Measurements from ENCODE around the gene GCA. TPM values are rescaled to one million over a fixed set of nuclear protein-coding genes. Genes with fewer than 3 reads are reported as not detected.

The GCA gene
- total RNA-seq, 1 donor from 2014 or later: 33.3 TPM

GRCh38 chr2:162315938-162316337, 28.0 kb upstream of the GCA start:
- H3K27me3 ChIP-seq (ENCODE audit: control insufficient read depth, insufficient read depth, low read length): no peaks in the 10 kb centered on the region
- no peak for TF ChIP-seq CTCF (IDR thresholded peaks at IDR 0.05; ENCODE audit: insufficient read depth, low read length, poor library complexity, severe bottlenecking)
- H3K36me3 ChIP-seq (ENCODE audit: control insufficient read depth, insufficient read depth, low read length): no peaks in the 10 kb centered on the region
- no peak overlapping the region for H3K4me3 ChIP-seq (ENCODE audit: low read depth, low read length)
- DNase-seq (ENCODE audit: low read depth): no peak

- no peak for DNase-seq (ENCODE audit: low read depth)
- no peaks in the 10 kb centered on the region for H3K36me3 ChIP-seq (ENCODE audit: control insufficient read depth, insufficient read depth, low read length)
- no peak for TF ChIP-seq CTCF (IDR thresholded peaks at IDR 0.05; ENCODE audit: insufficient read depth, low read length, poor library complexity, severe bottlenecking)
- H3K4me3 ChIP-seq (ENCODE audit: low read depth, low read length): no peak overlapping the region
- no peaks in the 10 kb centered on the region for H3K27me3 ChIP-seq (ENCODE audit: control insufficient read depth, insufficient read depth, low read length)
Measured at GRCh38 chr2:162316590-162316989, 27.3 kb upstream of the GCA start.

- no peak for DNase-seq (ENCODE audit: low read depth)
- Histone ChIP-seq H3K27me3 (ENCODE audit: control insufficient read depth, insufficient read depth, low read length) (no peaks in the 10 kb centered on the region), H3K36me3 (ENCODE audit: control insufficient read depth, insufficient read depth, low read length) (no peaks in the 10 kb centered on the region), H3K4me3 (ENCODE audit: low read depth, low read length) (no peak overlapping the region)
- no peak for TF ChIP-seq CTCF (IDR thresholded peaks at IDR 0.05; ENCODE audit: insufficient read depth, low read length, poor library complexity, severe bottlenecking)
Measured at GRCh38 chr2:162317058-162317742, 26.7 kb upstream of the GCA start.

- TF ChIP-seq CTCF (IDR thresholded peaks at IDR 0.05; ENCODE audit: insufficient read depth, low read length, poor library complexity, severe bottlenecking): no peak
- Histone ChIP-seq H3K36me3 (ENCODE audit: control insufficient read depth, insufficient read depth, low read length) (no peaks in the 10 kb centered on the region), H3K27me3 (ENCODE audit: control insufficient read depth, insufficient read depth, low read length) (no peaks in the 10 kb centered on the region), H3K4me3 (ENCODE audit: low read depth, low read length) (peak overlapping the region; percentile 70)
- no peak for DNase-seq (ENCODE audit: low read depth)
Measured at GRCh38 chr2:162317861-162318327, 26.0 kb upstream of the GCA start.

GRCh38 chr2:162318328-162319180, 25.4 kb upstream of the GCA start, which contains the start of gene IFIH1:
IFIH1 (minus strand) TSS chr2:162318684; CDS start chr2:162318307, 377 bp downstream.
- H3K4me3 ChIP-seq (ENCODE audit: low read depth, low read length): peak within 1 kb of the TSS; percentile 70
- TF ChIP-seq CTCF (IDR thresholded peaks at IDR 0.05; ENCODE audit: insufficient read depth, low read length, poor library complexity, severe bottlenecking): peak; percentile 58
- peak; percentile 84 for DNase-seq (ENCODE audit: low read depth)
- H3K27me3 ChIP-seq (ENCODE audit: control insufficient read depth, insufficient read depth, low read length): no peaks in the 10 kb centered on the region
- H3K36me3 ChIP-seq (ENCODE audit: control insufficient read depth, insufficient read depth, low read length): no peaks in the 10 kb centered on the region
